GM19351 (cell line): Measurements from ENCODE around the gene GREM1.

ENCODE experiments used
- ATAC-seq: cut with Tn5 transposase; IDR thresholded peaks from one replicate; pipeline ENCODE4 v1.9.1; 2021; ENCODE audit warnings: mild to moderate bottlenecking, moderate library complexity; ENCODE audit not compliant: unreplicated experiment

Gene GREM1

DNA sequence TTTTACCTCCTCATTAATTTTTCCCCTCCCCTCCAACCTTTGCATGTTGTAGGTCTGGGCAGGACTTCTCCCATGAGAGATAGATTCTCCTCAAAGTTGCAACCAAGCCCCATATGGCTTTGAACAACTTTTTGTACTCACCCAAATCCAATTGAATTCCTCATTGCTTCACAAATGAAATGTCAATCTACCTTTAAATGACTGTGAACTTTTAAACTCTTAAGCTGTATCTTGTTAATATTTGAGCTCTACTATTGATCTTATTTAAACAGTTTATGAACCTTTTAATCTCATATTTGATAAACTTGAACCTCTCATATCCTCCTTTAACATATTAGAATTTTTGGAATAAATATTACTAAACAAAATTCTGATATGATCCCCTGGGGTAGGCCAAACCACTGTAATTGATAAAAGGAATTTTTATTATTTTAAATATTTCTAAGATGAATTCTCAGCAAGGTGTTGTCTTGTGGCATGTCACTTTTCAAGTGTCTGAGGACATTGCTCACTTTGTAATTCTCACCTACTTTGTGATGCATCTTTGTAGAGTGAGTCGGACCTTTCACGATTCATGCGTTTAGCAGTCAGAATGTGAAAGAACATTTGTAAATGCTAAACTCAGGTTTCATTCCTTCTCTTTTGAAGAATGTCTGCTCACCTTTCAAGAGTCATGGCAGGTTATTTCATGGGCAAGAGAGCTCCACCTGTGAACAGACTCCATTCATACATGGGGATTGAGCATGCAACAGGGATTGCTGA is 23.4 kb upstream of the GREM1 start:
- ATAC-seq = no peak

DNA sequence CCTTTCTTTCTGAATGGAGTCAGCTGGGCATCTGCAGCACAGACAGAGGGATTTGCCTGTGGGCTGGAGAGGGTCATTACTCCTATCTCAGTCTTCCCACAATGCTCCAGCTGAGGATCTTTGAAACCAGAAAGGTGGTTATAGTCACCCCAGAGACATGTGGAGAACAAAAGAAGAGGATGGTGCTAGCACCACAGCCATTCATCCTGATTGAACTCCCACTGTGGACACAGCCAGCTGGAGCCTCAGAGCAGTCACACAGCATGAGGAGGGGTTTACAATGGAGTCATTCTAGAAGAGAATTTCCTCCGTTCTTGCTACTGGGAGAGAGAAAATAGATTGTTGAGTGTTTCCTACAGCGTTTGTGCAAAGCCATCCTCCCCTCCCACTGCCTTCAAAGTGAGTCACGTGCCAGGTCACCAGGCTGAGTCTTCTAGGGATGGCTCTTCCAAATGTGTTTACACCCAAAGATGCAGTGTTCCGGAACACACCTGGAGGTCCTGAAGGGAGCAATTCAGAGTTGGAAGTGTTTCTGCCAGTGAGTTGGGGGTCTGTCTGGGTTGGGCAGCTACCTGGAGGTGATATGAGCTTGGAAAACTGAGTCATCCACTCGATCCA is 18.9 kb upstream of the GREM1 start:
- no peak for ATAC-seq

DNA sequence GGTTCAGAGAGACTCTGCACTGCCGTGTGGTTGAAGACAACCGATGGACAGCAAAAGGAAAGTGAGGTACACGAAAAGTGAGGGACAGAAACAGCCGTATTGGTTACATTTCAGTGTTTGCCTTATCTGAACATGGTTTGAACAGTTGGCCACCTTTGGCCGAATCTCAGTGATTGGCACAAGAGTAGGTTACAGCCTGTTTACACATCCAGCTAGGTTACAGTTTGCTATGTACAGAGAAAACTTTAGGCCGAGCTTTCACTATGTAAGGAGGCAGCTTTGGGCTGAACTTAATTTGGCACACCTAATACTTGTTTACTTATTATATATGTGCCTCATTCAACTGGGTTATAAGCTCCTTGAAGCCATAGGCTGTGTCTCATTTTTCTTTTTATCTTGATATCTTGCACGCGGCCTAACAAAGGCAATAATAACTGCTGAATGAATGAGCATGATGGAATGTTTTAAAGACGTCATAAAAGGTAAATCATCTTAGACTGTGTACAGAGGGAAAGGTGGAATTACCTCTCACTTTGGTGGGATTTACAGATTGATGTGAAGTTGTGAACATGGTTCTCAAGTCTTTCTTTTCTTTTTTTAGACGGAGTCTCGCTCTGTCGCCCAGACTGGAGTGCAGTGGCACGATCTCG is 17.2 kb upstream of the GREM1 start:
- ATAC-seq = no peak

DNA sequence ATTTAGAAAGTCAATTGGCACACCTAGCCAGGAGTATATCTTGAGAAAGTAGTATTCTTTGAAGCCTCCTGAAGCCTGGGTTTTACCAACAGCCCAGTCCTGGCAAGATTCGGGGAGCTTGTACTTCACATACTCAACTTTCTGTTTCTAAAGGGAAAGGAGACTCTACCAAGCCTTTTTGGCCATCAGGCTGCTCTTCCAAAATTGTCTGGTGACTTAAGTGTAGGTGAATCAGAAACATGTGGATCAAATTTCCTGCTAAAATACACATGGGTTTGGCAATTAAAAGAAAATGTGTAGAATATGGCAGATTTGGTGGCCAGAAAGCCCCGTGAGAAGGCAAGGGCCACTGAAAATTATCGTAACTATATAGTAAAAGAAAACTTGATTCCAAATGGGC is 15.9 kb upstream of the GREM1 start:
- ATAC-seq = no peak

DNA sequence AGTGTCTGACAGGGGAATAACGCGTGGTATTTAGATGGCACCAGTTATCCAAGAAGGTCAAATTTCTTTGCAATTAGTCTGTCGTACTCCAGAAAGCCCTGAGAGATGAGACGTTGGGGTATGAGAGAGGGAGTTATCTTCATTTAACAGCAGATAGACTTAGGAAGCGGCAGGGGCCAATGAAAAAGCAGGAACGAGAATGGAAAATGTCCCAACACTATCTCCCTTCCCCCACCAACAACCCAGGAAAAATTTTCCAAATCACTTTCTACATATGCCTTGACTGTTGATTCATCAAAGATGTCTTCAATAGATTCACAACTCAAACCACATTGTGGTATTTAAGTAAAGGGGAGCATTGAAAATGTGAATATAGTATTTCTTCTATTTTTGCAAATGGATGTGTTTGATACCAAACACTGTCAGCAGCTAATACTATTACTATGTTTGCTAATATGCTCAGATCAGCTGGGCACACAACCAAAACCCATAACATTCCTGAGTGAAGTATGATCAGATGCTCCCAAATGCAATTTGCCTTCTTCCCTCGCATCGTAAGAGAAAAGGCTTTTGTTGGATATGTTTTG is 13.3 kb upstream of the GREM1 start:
- no peak for ATAC-seq

DNA sequence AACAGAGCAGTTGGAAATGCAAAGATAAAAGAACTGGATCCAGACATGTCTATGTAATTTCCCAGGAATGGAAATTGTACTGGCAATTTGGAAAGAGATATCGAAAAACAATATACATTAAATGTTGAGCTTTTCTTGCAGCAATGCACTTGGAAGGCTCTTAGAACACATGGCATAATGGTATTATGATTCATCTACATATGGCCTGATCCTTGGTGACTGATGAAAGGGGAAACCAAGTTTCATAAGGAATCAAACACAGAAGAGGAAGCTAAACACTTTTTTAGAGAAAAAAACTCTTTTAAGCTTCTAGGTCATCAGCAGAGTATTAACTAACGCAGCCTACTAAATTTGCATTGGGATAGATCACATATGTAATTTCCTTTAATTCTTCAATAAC is 12.4 kb upstream of the GREM1 start:
- no peak for ATAC-seq

DNA sequence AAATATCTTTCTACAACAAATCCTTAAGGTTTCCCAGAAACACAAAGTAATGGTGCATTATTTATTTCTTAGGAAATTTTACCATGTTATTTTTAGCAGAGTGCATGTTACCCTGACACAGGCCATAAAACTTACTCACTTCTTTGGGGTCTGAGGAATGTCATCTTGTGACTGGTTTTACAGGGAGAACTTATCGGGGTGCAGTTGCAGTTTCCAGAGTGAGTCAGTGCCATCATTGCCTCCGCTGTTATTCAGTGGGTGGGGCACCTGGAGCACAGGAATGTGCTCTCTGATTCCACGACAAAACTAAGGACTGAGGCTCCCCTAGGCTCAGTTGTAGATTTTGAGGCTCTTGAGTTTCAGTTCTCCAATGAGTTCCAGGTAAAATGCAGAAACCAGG is 11.1 kb upstream of the GREM1 start:
- no peak for ATAC-seq

DNA sequence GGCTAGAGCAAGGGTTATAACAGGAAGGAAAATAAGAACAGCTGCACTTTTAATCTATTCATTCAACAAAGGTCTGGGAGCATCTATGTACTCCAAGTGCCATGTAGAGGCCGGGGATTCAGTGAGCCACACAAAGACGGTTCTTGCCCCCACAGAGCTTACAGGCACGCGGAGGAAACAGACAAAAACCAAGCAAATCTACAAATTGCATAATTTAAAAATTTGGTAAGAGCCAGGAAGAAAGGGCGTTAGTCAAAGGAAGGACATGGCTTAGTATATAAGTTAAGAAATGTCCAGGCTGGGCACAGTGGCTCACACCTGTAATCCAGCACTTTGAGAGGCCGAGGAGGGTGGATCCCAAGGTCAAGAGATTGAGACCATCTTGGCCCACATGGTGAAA is 10.4 kb upstream of the GREM1 start:
- no peak for ATAC-seq

DNA sequence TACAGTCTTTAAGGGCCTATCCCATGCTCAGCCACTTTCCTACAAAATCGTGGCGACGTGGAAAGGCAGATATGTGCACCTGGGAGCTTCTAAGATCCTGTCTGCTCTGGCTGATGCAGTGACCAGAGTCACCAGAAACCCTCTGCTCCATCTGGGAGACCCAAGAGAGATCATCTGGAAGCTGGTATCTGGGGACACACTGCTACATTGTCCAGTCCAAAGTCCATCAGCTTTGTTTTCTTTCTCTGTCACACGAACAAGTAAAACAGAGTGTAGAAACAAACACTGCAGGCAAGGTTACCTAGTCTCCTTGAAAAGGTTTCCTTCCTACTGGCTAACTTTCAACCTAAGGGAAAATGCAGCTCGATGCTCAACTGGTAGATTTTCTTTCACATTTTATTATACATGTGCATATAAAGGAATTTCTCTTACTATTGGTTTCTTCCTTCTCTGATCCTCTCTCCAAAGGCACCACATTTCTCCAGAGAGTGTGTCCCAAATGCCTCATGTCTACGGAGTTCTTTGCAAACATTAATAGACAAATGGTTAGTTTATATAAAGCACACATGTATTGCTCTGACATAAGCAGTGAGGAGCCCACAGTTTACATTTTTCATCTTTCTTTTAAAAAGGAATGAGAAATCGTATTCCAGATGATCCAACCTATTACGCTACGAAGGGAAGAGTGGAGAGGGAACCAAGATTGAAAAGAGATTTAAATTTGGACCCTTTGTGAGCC is 8.3 kb upstream of the GREM1 start:
- ATAC-seq = no peak

DNA sequence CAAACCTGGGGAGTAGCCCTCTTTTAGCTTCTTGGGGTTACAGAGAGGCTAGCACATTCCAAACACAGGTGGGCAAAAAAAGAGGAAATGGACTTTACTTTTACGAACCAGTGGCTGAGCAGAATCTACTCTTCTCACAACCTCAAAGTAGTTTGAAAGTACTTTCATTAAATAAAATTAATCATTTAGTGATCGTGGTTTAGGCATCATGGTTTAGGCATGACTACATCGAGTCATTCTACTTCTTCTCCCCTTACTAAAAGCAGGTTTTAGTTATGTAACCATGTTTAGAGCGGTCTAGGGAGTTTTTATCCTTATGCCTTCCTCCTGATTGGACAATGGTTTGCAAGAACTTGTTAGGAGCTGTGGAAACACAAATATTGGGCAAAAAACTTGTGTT is 2.5 kb upstream of the GREM1 start:
- no peak for ATAC-seq

DNA sequence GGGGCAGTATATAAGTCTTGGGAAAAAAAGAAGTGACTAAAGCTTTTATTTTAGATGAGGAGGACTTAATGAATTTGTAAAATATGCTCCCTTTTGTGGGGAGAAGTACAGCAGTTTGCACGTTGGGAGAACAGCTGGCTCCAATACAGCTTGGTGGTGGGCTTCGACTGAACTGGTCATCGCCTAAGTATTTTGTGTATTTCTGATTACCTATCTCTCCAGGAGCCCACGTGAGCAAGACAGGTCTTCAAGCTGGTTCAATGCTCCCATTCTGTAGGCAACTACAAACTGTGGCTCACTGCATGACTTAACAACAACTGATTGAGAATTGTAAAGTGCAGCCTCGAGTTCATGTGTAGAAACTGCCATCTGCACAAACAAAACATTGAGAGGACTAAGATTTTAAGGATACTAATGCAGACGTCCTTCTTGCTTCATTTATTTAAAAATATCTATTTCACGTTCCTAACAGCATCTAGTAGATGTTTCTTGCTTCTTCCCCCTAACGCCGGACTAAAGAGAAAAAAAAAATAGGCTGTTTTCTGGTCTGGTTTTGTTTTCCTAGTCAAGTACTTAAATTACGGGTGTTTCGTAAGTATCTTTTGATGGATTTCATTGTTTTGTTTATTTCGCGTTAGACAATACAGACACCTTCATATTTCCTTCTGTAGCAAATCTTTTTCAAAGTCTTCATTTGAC is 1.4 kb upstream of the GREM1 start:
- no peak for ATAC-seq

DNA sequence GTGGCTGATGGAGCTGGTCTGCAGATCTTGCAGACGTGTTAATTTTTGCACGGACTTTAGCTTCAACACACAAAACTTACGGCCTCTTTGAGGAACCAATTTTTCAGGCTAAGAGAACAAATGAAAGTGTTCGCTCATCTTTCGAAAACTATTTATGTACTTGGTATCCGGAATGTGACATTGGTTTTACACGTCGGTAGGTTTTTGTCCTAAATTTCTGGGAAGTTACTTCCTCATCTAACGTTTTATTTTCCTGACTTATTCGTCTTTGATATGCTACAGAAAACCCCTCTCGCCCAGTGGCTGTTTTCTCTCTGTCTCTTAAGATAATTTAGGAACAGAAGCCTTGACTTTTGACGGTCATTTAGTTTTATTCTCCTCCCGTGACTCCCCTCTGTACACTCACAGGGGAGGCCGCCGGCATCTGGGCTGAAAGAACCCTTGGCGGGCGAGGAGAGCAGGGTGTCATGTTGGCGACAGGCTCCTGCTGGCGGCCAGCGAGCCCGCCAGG is 834 bp upstream of the GREM1 start:
- no peak for ATAC-seq

DNA sequence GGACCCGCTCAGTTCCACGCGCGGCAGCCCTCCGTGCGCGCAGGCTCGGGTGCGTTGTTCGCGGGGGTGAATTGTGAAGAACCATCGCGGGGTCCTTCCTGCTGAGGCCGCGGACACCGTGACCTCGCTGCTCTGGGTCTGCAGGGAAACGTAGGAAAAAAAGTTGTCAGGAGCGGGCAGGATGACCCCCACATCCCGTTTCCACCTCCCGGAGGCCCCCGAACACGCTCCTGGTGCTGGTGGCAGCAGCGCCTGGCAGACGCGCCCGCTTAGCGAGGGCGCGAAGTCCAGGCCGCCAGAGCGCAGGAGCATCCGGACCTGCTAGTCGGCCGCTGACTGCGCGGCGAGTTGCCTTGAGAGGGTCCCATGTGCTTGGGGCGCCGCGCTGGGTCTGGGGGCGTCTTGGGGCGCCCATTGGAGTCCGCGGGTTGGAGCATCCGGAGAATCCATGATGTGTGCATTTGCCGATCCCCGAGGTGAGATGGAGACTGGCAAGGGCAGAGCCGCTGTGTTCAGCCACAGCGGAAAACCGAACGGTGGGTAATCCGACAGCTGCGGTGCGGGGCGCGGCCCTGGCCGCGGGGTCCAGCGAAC is 520 bp downstream of the GREM1 start:
- ATAC-seq = no peak

DNA sequence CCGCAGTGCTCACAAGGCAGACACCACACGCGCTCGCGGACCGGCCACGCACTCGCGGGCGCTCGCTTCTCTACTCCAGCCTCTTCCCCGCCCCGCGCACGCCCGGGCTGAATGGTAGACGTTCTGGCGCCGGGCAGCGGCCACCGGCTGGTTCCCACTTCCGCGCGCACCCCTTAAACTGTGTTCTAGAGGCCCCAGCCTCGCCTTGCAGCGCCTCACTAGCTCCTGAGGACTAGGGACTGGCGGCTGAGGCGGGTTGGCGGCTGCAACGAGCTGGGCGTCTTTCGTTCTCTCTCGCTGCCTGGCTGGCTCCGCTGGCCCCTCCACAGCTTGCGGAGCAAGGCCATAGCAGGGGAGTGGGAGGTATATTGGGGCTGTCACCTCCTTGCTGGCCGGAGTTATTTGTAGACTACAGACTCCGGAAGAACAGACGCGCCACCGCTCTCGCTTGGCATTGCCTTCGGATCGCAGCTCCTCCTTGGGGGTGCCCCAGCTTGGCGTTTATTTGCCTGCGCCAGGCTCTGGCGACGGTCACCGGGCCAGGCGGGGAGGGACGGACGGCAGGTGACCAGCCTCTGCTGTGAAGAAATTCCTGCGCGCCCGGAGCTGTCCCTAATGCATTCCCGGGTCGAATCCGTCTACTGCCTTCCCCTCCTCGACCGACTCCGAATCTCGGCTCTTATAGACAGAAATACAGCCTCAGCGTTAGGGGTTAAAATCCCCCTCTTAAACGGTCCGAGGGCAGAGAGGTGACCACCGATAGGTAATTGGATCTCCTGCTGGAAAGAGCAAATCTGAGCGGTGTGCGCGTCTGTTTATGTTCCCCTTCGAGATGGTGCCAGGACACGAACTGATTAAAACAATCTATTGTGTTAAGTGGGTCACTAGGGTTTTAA is 1.3 kb downstream of the GREM1 start:
- ATAC-seq = no peak

DNA sequence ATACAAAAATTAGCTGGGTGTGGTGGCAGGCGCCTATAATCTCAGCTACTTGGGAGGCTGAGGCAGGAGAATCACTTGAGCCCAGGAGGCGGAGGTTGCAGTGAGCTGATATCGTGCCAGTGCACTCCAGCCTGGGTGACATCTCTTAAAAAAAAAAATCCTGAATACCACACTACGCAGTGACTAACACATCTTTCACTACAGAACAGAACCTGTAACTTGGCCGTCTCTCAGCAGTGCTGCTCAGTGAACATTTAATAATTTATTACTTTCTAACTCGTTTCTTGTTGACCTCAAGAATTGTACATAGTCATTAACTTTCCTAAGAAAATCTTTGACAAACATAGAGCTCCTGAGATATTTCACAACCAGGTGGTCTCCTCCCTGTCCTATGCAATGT is 3.8 kb downstream of the GREM1 start:
- no peak for ATAC-seq

DNA sequence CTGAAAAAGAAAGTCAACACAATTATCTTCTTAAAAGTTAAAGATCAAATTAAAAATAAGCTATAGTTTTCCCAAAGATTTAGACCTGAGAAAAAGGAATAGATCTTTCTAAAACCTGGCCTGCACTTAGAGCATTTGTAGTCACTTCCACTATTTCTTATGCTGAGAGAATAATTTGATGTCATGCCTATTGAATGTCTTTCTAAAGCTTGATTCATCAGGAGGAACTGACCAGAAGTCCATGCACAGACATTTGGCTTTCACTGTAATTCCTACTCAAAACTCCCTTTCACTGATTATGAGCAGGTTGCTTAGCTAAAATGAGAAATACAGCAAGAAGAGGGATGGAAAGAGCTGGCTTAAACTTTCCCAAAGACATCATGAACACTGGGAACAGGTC is 4.3 kb downstream of the GREM1 start:
- no peak for ATAC-seq

DNA sequence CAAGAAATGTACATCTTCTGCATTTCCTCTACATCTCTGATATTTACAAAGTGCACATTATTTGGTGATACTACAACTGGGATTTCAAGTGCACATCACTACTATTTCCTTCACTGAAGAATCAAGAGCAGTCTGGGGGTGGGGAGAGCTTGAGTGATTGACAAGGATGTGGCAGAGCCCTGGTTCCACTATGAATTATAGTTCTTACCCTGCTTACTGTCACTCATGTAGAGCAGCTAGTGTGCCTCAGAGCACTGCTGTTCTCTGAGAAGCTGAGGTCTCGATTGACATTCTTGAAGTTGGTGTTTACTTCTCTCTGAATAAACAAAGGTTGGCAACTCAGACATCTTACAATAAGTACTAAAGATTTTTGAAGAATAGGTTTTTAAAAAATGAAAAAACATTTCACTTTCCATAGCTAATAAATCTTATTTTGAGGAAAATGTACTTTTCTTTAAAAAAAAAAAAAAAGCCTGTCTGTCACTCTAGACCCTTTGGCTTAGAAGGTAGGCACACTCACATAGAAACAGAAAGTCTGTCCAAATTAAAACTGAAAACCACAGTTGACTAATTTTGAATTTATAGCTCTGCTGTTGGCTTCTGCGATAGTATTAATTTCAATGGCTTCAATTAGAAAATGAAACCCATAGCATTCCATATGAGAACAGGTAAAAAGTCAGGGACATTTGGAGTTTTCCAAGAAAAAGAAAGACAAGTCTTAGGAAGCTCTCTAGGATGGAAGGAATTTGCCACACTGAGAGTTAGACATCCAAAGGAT is 5.6 kb downstream of the GREM1 start:
- ATAC-seq = peak; percentile 95

DNA sequence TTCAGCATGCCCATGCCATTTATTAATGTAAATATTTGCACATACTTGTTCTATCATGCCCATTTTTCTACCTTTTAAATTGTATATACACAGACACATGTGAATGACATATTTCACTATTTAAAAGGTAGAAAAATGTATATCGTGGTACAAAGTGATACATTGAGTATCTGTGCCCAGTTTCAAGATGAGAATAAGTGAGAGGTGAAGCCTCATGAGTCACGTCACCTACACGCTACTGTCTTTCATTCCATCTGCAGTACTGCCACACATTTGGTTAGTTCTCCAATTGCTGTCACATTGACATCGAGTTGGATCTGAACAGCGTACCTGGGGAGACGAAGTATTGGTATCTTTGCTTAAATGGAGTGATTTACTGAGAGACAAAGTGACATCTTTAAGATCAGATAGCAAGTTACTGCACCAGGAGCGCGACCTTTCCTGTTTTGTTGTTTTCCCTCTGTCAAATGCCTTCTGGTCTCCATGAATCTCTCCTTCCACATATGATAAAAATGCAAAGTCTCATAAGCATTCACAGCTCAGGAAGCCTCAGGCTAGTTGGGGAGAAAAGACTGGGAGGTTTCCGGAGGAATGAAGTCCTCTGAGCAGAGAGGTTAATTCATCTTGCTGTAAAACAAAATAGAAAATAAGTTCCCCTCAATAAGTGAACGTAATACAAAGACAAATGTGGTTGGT is 12.0 kb downstream of the GREM1 start:
- no peak for ATAC-seq
